GM12873 (cell line): ENCODE data around the gene TTC27.

Source experiments
- TF ChIP-seq, protein P1 (sequence below): IDR thresholded peaks from 2 replicates; pipeline ENCODE4 v1.5.1; 2012; ENCODE audit warnings: low read depth, mild to moderate bottlenecking, moderate library complexity, low read length, control low read depth; ENCODE audit not compliant: insufficient read depth; ENCODE audit errors: missing control alignments

Gene TTC27

DNA sequence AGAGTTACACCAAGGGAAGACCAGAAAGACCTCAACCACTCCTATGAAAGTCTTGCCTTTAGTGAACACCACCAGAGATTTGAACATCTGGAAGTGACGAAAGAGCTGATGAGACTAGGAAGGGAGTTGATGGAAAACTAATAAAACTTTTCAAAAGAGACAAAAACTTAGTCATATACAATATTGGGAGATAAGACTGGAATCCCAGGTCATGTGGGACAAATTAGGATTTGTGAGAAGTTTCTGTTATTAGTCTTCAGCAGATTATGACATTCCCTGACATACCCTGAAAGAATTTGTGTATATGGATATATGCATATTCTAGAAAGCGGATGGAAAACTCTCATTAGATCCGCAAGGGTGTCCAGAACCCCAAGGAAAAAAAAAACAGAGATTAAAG is 173.9 kb downstream of the TTC27 start:
- TF ChIP-seq, protein P1, sequence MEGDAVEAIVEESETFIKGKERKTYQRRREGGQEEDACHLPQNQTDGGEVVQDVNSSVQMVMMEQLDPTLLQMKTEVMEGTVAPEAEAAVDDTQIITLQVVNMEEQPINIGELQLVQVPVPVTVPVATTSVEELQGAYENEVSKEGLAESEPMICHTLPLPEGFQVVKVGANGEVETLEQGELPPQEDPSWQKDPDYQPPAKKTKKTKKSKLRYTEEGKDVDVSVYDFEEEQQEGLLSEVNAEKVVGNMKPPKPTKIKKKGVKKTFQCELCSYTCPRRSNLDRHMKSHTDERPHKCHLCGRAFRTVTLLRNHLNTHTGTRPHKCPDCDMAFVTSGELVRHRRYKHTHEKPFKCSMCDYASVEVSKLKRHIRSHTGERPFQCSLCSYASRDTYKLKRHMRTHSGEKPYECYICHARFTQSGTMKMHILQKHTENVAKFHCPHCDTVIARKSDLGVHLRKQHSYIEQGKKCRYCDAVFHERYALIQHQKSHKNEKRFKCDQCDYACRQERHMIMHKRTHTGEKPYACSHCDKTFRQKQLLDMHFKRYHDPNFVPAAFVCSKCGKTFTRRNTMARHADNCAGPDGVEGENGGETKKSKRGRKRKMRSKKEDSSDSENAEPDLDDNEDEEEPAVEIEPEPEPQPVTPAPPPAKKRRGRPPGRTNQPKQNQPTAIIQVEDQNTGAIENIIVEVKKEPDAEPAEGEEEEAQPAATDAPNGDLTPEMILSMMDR = no peak

DNA sequence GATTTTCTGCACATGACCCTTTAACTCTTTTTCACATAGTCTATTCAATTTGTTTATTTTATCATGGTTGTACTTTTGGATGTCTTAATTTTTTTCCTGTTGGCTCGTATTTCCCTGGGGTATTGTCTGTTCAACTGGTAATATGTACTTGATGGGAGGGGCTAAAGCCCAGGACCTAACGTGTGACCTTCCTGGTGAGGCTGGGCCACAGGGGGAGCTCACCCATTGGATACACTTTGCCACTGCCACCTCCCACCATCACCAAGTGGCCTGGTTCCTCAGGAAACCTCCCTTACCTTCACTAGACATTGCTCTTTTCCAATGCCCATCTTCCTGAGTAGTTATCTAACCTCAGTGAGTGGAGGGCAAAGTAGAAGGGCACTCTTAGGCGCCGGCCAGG is 175.0 kb downstream of the TTC27 start:
- TF ChIP-seq, protein P1 = no peak

DNA sequence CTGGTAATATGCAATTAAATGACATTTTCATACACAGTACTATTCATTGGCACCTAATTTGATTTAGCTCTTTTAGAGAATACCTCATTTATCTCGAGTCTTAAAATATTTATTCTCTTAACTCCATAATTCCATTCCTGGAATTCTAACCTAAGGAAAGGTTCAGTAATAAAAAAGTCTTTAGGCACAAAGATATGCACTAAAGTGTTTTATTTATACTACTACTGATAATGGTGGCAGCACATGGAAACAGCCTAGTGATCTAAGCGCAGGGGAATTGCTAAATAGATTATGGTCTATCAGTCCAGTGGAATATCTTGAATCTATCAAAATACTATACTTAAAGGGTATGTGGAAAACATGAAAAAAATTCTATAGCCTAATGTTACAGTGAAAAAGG is 176.4 kb downstream of the TTC27 start:
- TF ChIP-seq, protein P1 = no peak

DNA sequence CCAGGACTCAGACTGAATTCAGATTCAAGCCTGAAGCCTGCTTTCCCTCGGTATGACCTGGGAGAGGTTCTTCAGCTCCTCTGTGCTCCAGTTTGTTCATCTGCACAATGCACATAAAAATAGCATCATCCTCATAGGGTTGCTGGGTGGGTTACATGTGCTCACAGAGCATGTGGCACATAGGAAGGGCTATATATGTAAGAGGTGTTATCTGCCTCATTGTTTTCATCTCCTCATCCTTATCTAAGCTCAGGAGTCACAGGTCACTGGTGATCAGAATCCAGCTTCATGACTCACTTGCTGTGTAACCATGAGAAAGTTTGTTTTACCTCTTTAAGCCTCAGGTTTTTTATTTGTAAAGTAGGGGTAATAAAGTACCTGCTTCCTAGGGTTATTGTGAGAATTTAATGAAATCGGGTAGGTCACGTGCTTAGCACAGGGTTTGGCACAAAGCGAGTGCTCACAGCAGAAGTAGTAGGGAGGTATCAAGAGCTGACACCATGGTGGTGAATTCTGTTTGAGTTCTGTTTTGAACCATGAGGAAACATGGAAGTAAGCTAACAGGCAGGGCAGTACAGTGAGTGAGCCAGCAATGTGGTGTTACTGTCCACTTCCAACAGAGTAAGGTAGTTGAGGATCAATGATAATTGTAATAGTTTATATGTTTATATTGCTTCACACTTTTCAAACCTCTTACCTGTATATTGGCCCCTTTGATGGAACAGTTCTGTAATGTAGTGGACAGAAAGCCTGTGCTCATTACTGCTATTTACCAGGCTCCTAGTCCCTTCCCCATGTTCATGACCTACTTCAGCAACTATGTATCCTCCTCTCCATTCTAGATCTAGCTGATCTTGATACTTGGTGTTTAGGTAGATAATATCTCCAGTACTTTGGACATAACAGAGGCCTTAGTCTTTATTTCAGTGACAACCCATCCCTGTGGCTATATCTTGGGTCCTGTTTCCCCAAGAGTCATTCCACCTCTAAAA is 177.6 kb downstream of the TTC27 start:
- TF ChIP-seq, protein P1 = no peak

DNA sequence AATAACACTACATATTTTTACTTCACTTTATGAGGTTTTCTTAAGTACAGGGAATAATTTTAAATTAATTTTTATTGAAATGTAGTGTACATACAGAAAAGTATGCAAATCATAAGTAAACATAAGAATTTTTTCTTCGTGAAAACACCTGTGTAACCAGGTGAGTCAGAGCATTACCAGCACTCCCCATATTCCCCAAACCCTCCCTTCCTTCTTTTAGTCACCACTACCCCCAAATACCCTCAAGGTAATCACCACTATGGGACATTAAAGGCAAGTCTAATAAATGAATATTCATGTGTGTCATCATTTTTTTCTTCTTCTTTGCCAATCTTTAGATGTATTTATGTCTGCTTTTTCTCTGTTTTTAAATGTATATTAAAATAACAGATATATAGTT is 179.0 kb downstream of the TTC27 start:
- TF ChIP-seq, protein P1 = no peak

DNA sequence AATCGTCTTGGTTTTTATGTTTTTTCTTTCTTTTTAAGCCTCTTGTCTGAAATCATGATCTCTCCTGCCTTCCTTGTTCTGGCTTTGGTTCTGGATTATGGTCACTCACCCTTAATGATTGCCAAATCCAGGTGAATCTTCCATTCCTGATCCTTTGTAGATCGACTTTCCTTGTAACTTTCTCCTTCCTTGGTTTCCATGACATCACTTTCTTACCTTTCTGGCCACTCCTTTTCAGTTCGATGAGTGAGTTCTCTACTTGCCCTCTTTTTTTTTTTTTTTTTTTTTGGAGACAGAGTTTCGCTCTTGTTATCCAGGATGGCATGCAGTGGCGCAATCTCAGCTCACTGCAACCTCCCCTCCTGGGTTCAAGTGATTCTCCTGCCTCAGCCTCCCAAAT is 179.8 kb downstream of the TTC27 start:
- TF ChIP-seq, protein P1 = no peak

DNA sequence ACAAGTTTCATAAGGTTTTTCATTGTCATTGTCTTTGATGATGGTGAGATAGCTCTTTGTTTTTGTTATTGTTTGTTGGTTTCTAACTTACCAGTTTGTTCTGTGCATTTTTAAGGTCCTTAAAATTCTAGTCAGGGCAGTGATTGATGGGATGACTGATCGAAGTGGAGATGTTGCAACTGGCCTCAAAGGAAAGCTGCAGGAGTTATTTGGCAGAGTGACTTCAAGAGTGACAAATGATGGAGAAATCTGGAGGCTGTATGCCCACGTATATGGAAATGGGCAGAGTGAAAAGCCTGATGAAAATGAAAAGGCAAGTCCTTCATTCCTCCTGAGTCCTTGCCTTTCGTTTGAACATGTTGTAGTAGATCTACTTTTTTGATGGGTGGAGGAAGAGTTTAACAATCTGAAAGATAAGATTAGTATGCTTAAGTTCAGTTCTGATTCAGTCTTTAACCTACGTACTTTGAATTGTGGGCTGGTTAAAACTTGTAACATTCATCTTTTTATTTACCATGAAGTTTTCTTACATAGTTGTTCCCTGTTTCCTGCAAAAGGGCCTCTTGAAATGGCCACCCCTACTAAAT is 183.2 kb downstream of the TTC27 start:
- TF ChIP-seq, protein P1 = no peak
